Activated CD8-positive, alpha-beta T cell treated with anti-CD3 and anti-CD28 coated beads, Interleukin-2, amount 10 ng/mL, durations not matched to agents 7 days and 5 days (primary cell): ENCODE data around the gene BAX. TPM values are rescaled to one million over a fixed set of nuclear protein-coding genes. Genes with fewer than 3 reads are reported as not detected.

Experiments used
- ATAC-seq: fragments of 150-1000 bp; cut with Tn5 transposase; one replicate; pipeline ENCODE4 v1.10.0; 2021; ENCODE audit warnings: moderate library complexity
- CTCF ChIA-PET: fragments of 350-600 bp; sonication (Branson Sonifier 250); formaldehyde crosslinking; loops from one replicate; lab custom pipeline; 2021; ENCODE audit warnings: antibody characterized with exemption; lab: Charles Lee
- POLR2A ChIA-PET: fragments of 350-600 bp; sonication (Branson Sonifier 250); formaldehyde crosslinking; loops from one replicate; lab custom pipeline; 2021; ENCODE audit warnings: antibody characterized with exemption; lab: Charles Lee
- DNase-seq: peaks from one replicate; pipeline ENCODE4 v3.0.0-alpha.2; 2020
- H3K27ac Mint-ChIP-seq: one replicate; pipeline ENCODE4 v1.8.0; 2021; ENCODE audit warnings: mild to moderate bottlenecking, mixed read lengths
- H3K27me3 Mint-ChIP-seq: one replicate; pipeline ENCODE4 v1.8.0; 2021; ENCODE audit warnings: low read depth, mixed read lengths
- H3K36me3 Mint-ChIP-seq: one replicate; pipeline ENCODE4 v1.8.0; 2021; ENCODE audit warnings: low read depth, mixed read lengths
- H3K4me1 Mint-ChIP-seq: one replicate; pipeline ENCODE4 v1.8.0; 2021; ENCODE audit warnings: low read depth, mixed read lengths
- H3K4me3 Mint-ChIP-seq: one replicate; pipeline ENCODE4 v1.8.0; 2021; ENCODE audit warnings: mild to moderate bottlenecking, mixed read lengths
- H3K9me3 Mint-ChIP-seq: one replicate; pipeline ENCODE4 v1.8.0; 2022; ENCODE audit warnings: mixed read lengths; ENCODE audit not compliant: insufficient read depth
- total RNA-seq, 2 experiments: library from RNA; stranded (reverse); gene quantifications; one replicate each; pipeline ENCODE4 v1.2.3, GENCODE V29; 2021

The BAX gene
- total RNA-seq, 2 experiments from 2014 or later = 336 to 350 TPM

- H3K27ac Mint-ChIP-seq = no peak overlapping the region
- H3K4me3 Mint-ChIP-seq = no peak overlapping the region
- ATAC-seq = no peak
- peaks cover 52% of the 10 kb centered on the region for H3K36me3 Mint-ChIP-seq
- H3K4me1 Mint-ChIP-seq = peaks cover 41% of the 10 kb centered on the region
- no peaks in the 10 kb centered on the region for H3K9me3 Mint-ChIP-seq
- ChIA-PET POLR2A (interaction anchor here (0.7 to 1.2 kb wide), 4 partner anchors 69 to 171 kb away, joined by 3 read pairs; partner anchors contain the start of gene NUCB1), CTCF (interaction anchor here (0.6 to 3.4 kb wide), 14 partner anchors 10 to 187 kb away, joined by 3 to 39 read pairs (median 15); partner anchors contain the start of genes BAX, DHDH, GYS1 and NUCB1)
- no peak for DNase-seq
- no peaks in the 10 kb centered on the region for H3K27me3 Mint-ChIP-seq
Measured at GRCh38 chr19:48969276-48970138, 14.8 kb downstream of the BAX start.

GRCh38 chr19:48970139-48970766 lies 15.6 kb downstream of the BAX start:
- DNase-seq = no peak
- Mint-ChIP-seq H3K4me3 (no peak overlapping the region), H3K27ac (no peak overlapping the region), H3K9me3 (no peaks in the 10 kb centered on the region), H3K27me3 (no peaks in the 10 kb centered on the region), H3K36me3 (peaks cover 52% of the 10 kb centered on the region), H3K4me1 (peaks cover 36% of the 10 kb centered on the region)
- POLR2A ChIA-PET = interaction anchor here (0.8 to 1.2 kb wide), 7 partner anchors 8 to 171 kb away, joined by 3 to 4 read pairs (median 3); partner anchors contain the start of gene GYS1
- ATAC-seq = no peak
- CTCF ChIA-PET = interaction anchor here (0.6 to 3.4 kb wide), 42 partner anchors 8 to 325 kb away, joined by 3 to 39 read pairs (median 4); partner anchors contain the start of genes BAX, CA11, DHDH and GYS1

GRCh38 chr19:48970923-48971395 lies 16.3 kb downstream of the BAX start:
- no peaks in the 10 kb centered on the region for H3K9me3 Mint-ChIP-seq
- H3K36me3 Mint-ChIP-seq = peaks cover 46% of the 10 kb centered on the region
- POLR2A ChIA-PET = interaction anchor here (0.8 to 1.2 kb wide), 6 partner anchors 9 to 134 kb away, joined by 3 to 4 read pairs (median 3); partner anchors contain the start of gene GYS1
- CTCF ChIA-PET = interaction anchor here (0.6 to 3.4 kb wide), 41 partner anchors 9 to 325 kb away, joined by 3 to 39 read pairs (median 4); partner anchors contain the start of genes BAX, CA11, DHDH and GYS1
- H3K4me1 Mint-ChIP-seq = peaks cover 31% of the 10 kb centered on the region
- peak; percentile 68 for ATAC-seq
- H3K27ac Mint-ChIP-seq = no peak overlapping the region
- no peak overlapping the region for H3K4me3 Mint-ChIP-seq
- peak; percentile 89 for DNase-seq
- no peaks in the 10 kb centered on the region for H3K27me3 Mint-ChIP-seq

- no peak overlapping the region for H3K27ac Mint-ChIP-seq
- H3K36me3 Mint-ChIP-seq = peaks cover 34% of the 10 kb centered on the region
- no peaks in the 10 kb centered on the region for H3K27me3 Mint-ChIP-seq
- ATAC-seq = peak; percentile 54
- peak; percentile 64 for DNase-seq
- H3K4me1 Mint-ChIP-seq = peaks cover 15% of the 10 kb centered on the region
- ChIA-PET POLR2A (interaction anchor here (0.6 to 1.6 kb wide), 5 partner anchors 11 to 177 kb away, joined by 3 to 6 read pairs (median 4); partner anchors contain the start of genes FTL, GYS1, PPP1R15A and RUVBL2), CTCF (interaction anchor here (1.0 to 8.4 kb wide), 7 partner anchors 17 to 199 kb away, joined by 3 to 96 read pairs (median 4); partner anchors contain the start of genes GYS1, NUCB1 and RUVBL2)
- H3K9me3 Mint-ChIP-seq = no peaks in the 10 kb centered on the region
- no peak overlapping the region for H3K4me3 Mint-ChIP-seq
Measured at GRCh38 chr19:48975947-48976847, 21.5 kb downstream of the BAX start.

GRCh38 chr19:48977061-48977460 lies 22.4 kb downstream of the BAX start:
- no peak for DNase-seq
- H3K27me3 Mint-ChIP-seq = no peaks in the 10 kb centered on the region
- CTCF ChIA-PET = interaction anchor here (1.2 to 8.4 kb wide), 4 partner anchors 16 to 200 kb away, joined by 3 to 96 read pairs (median 4); partner anchors contain the start of genes GYS1, NUCB1 and RUVBL2
- peaks cover 41% of the 10 kb centered on the region for H3K36me3 Mint-ChIP-seq
- ATAC-seq = no peak
- H3K9me3 Mint-ChIP-seq = no peaks in the 10 kb centered on the region
- no peak overlapping the region for H3K4me3 Mint-ChIP-seq
- peaks cover 15% of the 10 kb centered on the region for H3K4me1 Mint-ChIP-seq
- H3K27ac Mint-ChIP-seq = no peak overlapping the region
- POLR2A ChIA-PET = interaction anchor here (0.6 to 1.6 kb wide), 6 partner anchors 11 to 178 kb away, joined by 3 to 6 read pairs (median 4); partner anchors contain the start of genes FTL, GYS1, PPP1R15A and RUVBL2

GRCh38 chr19:48982280-48982679 lies 27.6 kb downstream of the BAX start:
- Mint-ChIP-seq H3K4me1 (peaks cover 8% of the 10 kb centered on the region), H3K36me3 (peaks cover 41% of the 10 kb centered on the region), H3K27ac (no peak overlapping the region), H3K27me3 (no peaks in the 10 kb centered on the region), H3K9me3 (no peaks in the 10 kb centered on the region), H3K4me3 (no peak overlapping the region)
- ATAC-seq (no peak), DNase-seq (no peak)
- CTCF ChIA-PET = interaction anchor here (1.6 to 3.5 kb wide), 2 partner anchors 11 to 15 kb away, joined by 5 to 51 read pairs; partner anchors contain the start of genes GYS1 and RUVBL2
- POLR2A ChIA-PET = interaction anchor here (1.5 kb wide), 1 partner anchor 11 kb away, joined by 8 read pairs; the partner anchor contains the start of genes GYS1 and RUVBL2

- Mint-ChIP-seq H3K27ac (no peak overlapping the region), H3K27me3 (no peaks in the 10 kb centered on the region), H3K4me3 (no peak overlapping the region), H3K9me3 (no peaks in the 10 kb centered on the region), H3K4me1 (peaks cover 10% of the 10 kb centered on the region), H3K36me3 (peaks cover 42% of the 10 kb centered on the region)
- CTCF ChIA-PET = no interaction called here
- POLR2A ChIA-PET = no interaction called here
- ATAC-seq = no peak
- DNase-seq = no peak
Measured at GRCh38 chr19:48985711-48986110, 31.0 kb downstream of the BAX start.

- no peaks in the 10 kb centered on the region for H3K27me3 Mint-ChIP-seq
- ChIA-PET POLR2A (interaction anchor here (0.5 kb wide), 1 partner anchor 22 kb away, joined by 4 read pairs; no protein-coding TSS in a partner anchor), CTCF (interaction anchor here (0.9 to 1.9 kb wide), 3 partner anchors 13 to 111 kb away, joined by 3 to 13 read pairs (median 11); no protein-coding TSS in a partner anchor)
- H3K36me3 Mint-ChIP-seq = peaks cover 46% of the 10 kb centered on the region
- H3K27ac Mint-ChIP-seq = no peak overlapping the region
- H3K4me3 Mint-ChIP-seq = no peak overlapping the region
- peaks cover 15% of the 10 kb centered on the region for H3K4me1 Mint-ChIP-seq
- H3K9me3 Mint-ChIP-seq = no peaks in the 10 kb centered on the region
- DNase-seq (no peak), ATAC-seq (no peak)
Measured at GRCh38 chr19:48986211-48986610, 31.5 kb downstream of the BAX start.

- DNase-seq (no peak), ATAC-seq (no peak)
- CTCF ChIA-PET = interaction anchor here (1.8 to 1.9 kb wide), 2 partner anchors 12 to 17 kb away, joined by 11 to 13 read pairs; no protein-coding TSS in a partner anchor
- POLR2A ChIA-PET = interaction anchor here (0.7 kb wide), 1 partner anchor 115 kb away, joined by 3 read pairs; the partner anchor contains the start of gene PPP1R15A
- Mint-ChIP-seq H3K27ac (peak overlapping the region; percentile 6), H3K36me3 (peaks cover 37% of the 10 kb centered on the region), H3K4me3 (no peak overlapping the region), H3K9me3 (no peaks in the 10 kb centered on the region), H3K4me1 (peaks cover 25% of the 10 kb centered on the region), H3K27me3 (no peaks in the 10 kb centered on the region)
Measured at GRCh38 chr19:48987323-48987722, 32.6 kb downstream of the BAX start.

- DNase-seq = no peak
- POLR2A ChIA-PET = no interaction called here
- no peaks in the 10 kb centered on the region for H3K9me3 Mint-ChIP-seq
- no peak overlapping the region for H3K4me3 Mint-ChIP-seq
- no peak for ATAC-seq
- CTCF ChIA-PET = interaction anchor here (1.9 kb wide), 1 partner anchor 11 kb away, joined by 13 read pairs; no protein-coding TSS in a partner anchor
- peaks cover 32% of the 10 kb centered on the region for H3K36me3 Mint-ChIP-seq
- H3K4me1 Mint-ChIP-seq = peaks cover 27% of the 10 kb centered on the region
- H3K27me3 Mint-ChIP-seq = no peaks in the 10 kb centered on the region
- H3K27ac Mint-ChIP-seq = peak overlapping the region; percentile 26
Measured at GRCh38 chr19:48988286-48988685, 33.6 kb downstream of the BAX start.
